Loucy (cell line): ENCODE results near the gene ARHGAP26.

ENCODE experiments used
- CTCF ChIP-seq: fragments of 200-600 bp; sonication (generic); conservative IDR thresholded peaks from 2 replicates; pipeline ENCODE4 v1.5.1; 2014; ENCODE audit warnings: mild to moderate bottlenecking, antibody characterized with exemption, low read length
- EZH2phosphoT487 ChIP-seq: fragments of 200-600 bp; IDR thresholded peaks from 2 replicates; pipeline ENCODE4 v1.6.1; 2018; ENCODE audit warnings: antibody characterized with exemption, mild to moderate bottlenecking, moderate library complexity, borderline replicate concordance

GRCh38 chr5:143218517-143219170 lies 448.5 kb downstream of the ARHGAP26 start:
- TF ChIP-seq CTCF (no peak), EZH2phosphoT487 (no peak)
